22Rv1 (cell line): ENCODE measurements around the gene ZNF639.

Experiments
- H3K27ac ChIP-seq: fragments of 450-650 bp; 2 replicates; pipeline ENCODE4 v1.5.1; 2017
- ZFX ChIP-seq: fragments of 450-650 bp; IDR thresholded peaks from 2 replicates; pipeline ENCODE4 v1.6.1; 2017; ENCODE audit warnings: antibody characterized with exemption, borderline replicate concordance
- TF ChIP-seq, protein P1 (sequence below): fragments of 450-650 bp; IDR thresholded peaks from 2 replicates; pipeline ENCODE4 v1.5.1; 2017; ENCODE audit warnings: mild to moderate bottlenecking

Gene ZNF639

DNA sequence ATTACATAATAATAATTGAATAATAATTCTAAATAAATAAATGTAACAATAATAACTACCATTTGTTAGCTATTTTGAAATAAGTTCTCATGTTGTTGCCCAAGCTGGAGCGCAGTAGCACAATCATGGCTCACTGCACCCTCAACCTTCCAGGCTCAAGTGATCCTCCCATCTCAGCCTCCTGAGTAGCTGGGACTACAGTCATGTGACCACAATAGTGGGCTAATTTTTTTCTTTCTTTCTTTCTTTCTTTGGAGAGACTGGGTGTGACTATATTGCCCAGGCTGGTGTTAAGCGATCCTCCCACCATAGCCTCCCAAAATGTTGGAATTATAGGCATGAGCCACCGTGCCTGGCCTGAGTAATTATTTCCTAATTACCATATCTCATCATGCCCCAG lies 41.0 kb upstream of the ZNF639 start:
- TF ChIP-seq, protein P1, sequence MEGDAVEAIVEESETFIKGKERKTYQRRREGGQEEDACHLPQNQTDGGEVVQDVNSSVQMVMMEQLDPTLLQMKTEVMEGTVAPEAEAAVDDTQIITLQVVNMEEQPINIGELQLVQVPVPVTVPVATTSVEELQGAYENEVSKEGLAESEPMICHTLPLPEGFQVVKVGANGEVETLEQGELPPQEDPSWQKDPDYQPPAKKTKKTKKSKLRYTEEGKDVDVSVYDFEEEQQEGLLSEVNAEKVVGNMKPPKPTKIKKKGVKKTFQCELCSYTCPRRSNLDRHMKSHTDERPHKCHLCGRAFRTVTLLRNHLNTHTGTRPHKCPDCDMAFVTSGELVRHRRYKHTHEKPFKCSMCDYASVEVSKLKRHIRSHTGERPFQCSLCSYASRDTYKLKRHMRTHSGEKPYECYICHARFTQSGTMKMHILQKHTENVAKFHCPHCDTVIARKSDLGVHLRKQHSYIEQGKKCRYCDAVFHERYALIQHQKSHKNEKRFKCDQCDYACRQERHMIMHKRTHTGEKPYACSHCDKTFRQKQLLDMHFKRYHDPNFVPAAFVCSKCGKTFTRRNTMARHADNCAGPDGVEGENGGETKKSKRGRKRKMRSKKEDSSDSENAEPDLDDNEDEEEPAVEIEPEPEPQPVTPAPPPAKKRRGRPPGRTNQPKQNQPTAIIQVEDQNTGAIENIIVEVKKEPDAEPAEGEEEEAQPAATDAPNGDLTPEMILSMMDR: no peak
- TF ChIP-seq ZFX: no peak
- H3K27ac ChIP-seq: no peak overlapping the region

DNA sequence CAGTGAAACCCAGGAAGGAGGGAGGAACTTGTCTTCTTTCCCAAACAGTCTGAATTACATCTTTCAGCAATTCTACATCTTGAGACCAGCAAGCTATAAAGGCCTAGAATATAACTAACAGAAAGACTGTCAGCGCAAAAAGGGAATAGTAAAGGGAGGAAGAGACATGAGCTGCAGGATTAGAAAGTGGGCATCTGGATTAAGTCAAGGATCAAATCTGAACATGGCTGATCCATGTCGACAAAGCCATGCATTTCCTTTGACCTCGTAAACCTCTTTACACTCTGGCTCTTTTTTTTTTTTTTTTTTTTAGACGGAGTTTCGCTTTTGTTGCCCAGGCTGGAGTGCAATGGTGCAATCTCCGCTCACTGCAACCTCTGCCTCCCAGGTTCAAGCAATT lies 36.5 kb upstream of the ZNF639 start:
- no peak overlapping the region for H3K27ac ChIP-seq
- TF ChIP-seq, protein P1: no peak
- no peak for TF ChIP-seq ZFX

DNA sequence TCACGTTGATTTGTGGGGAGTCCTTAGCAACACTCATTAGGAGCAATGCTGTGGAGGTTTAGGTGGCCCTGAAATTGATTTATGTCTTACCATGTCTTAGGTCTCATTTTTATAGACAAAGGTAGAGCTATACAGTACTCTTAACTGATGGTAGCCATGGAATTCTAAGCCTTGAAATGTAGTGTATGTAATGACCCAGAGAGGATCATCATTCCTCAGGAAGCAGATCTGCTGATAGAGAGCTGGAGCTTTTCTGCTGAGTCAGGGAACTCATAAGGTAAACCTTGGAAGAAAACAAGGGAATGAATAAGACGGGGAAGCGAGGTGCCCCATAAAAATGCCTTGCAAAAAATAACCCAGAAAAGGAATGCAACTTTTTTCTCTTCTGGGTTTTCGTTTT lies 34.0 kb upstream of the ZNF639 start:
- H3K27ac ChIP-seq: no peak overlapping the region
- TF ChIP-seq, protein P1: no peak
- no peak for TF ChIP-seq ZFX

DNA sequence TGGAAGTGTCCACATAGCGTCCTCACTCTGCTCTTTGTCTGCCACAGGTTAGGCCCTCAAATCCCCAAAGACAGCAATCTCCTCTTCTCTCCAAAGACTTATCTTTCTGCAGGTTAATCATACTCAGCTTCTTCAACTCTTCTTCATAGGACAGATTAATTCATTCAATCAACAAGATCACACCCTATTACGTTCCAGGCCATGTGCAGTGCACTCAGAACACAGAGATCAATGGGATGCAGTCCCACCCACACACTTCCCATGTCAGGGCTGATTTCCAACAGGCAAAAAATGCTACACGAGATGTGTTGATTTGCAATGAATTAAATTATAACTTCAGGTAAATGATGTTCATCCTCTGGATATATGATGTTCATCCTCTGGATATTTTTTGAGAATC lies 33.5 kb upstream of the ZNF639 start:
- TF ChIP-seq ZFX: no peak
- TF ChIP-seq, protein P1: no peak
- H3K27ac ChIP-seq: no peak overlapping the region

DNA sequence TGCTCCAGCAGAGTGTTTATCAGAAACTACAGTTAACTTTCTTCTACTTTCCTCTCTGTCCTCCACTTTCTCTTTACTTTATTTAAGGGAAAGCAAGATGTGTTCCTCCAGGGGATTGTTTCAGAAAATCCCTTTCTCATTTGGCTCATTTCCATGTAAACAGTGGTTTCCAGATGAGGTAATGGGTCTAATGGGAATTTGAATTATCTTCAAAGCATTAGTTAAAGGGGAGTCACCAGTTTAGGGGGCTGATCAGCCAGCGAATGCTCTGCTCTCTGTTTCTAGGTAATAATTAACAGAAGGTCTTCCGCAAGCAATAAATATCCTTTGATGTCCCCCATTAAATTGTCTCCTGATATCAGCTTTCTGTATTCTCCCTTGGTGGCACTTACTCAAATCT lies 30.4 kb upstream of the ZNF639 start:
- H3K27ac ChIP-seq: no peak overlapping the region
- no peak for TF ChIP-seq ZFX
- TF ChIP-seq, protein P1: no peak

DNA sequence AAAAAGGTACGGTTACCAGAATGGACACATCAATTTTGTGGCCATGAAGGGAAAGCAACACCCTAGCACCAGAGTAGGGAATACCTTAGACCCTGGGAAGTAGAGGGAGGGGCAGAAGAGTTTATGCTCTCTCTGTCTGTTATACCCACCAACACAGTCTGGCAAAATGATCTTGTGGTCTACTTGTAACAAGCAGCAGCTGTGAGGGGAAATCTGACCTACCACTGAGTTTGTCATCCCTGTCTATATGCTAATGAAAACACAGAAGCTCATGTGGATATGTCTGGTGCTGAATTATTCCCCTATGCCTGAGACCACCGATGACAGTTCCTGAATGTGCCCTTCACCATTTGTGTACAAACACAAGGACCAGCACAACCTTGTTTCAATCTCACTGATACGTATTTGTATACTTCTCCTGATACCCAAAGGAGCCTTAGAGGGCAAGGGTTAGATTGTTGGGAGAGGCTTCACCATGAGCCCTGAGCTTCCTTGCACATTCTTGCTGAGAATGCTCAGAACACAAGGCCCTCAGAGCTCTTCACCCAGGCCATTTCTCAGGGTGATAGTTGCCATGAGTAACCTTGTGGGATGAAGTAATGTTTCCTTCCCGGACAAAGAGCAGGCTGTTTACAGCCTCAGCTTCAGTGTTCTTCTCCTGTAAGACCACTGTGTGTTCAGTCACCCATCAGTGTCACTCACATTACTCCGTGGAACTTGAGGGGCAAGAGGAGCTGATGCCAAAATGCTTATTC lies 24.7 kb upstream of the ZNF639 start:
- no peak for TF ChIP-seq ZFX
- TF ChIP-seq, protein P1: no peak
- no peak overlapping the region for H3K27ac ChIP-seq

DNA sequence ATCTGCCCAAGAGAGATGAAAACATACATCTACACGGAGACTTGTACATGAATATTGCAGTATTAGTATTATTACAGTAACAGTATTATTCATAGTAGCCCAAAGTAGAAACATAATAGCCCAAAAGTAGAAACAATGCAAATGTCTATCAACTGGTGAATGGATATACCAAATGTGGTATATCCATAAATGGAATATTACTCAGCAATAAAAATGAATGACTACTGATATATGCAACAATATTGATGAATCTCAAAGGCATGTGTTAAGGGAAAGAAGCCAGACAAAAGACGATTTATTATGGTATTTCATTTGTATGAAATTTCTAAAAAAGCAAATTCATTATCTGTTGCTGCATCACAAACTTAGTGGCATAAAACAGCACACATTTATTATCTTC lies 23.5 kb upstream of the ZNF639 start:
- TF ChIP-seq, protein P1: no peak
- TF ChIP-seq ZFX: no peak
- H3K27ac ChIP-seq: no peak overlapping the region
